GM23338 (cell line): Measurements from ENCODE around the gene SYK. TPM values are rescaled to one million over a fixed set of nuclear protein-coding genes. Genes with fewer than 3 reads are reported as not detected.

Experiments
- ATAC-seq: fragments of 200-7000 bp; cut with Tn5 transposase; 3 replicates; pipeline ENCODE4 v1.9.1; 2020
- DNase-seq: peaks from one replicate; pipeline ENCODE4 v3.0.0-alpha.2; 2015; ENCODE audit warnings: low spot score
- H2AFZ ChIP-seq: fragments of 200-600 bp; sonication (generic); 2 replicates; pipeline ENCODE4 v1.8.0; 2016; ENCODE audit warnings: antibody characterized with exemption, mild to moderate bottlenecking, moderate library complexity
- H3F3A ChIP-seq: fragments of 200-600 bp; sonication (generic); replicated peaks from 2 replicates; pipeline ENCODE4 v1.8.0; 2017; ENCODE audit warnings: antibody characterized with exemption, mixed run types, low read depth
- H3K27ac ChIP-seq: fragments of 200-600 bp; sonication (generic); 2 replicates; pipeline ENCODE4 v1.6.1; 2016; ENCODE audit warnings: low read depth
- H3K27me3 ChIP-seq: fragments of 200-600 bp; sonication (generic); 2 replicates; pipeline ENCODE4 v1.8.0; 2016; ENCODE audit warnings: mild to moderate bottlenecking, mixed run types, moderate library complexity; ENCODE audit not compliant: insufficient read depth
- H3K36me3 ChIP-seq: fragments of 200-600 bp; sonication (generic); 2 replicates; pipeline ENCODE4 v1.8.0; 2016; ENCODE audit warnings: mild to moderate bottlenecking; ENCODE audit not compliant: insufficient read depth
- H3K4me1 ChIP-seq: fragments of 200-600 bp; sonication (generic); 2 replicates; pipeline ENCODE4 v1.8.0; 2016; ENCODE audit warnings: mild to moderate bottlenecking, moderate library complexity; ENCODE audit not compliant: insufficient read depth
- H3K4me2 ChIP-seq: fragments of 200-600 bp; sonication (generic); 2 replicates; pipeline ENCODE4 v1.7.1; 2017; ENCODE audit warnings: mixed run types
- H3K4me3 ChIP-seq: fragments of 200-600 bp; sonication (generic); 2 replicates; pipeline ENCODE4 v1.6.1; 2016; ENCODE audit warnings: mixed run types
- H3K79me2 ChIP-seq: fragments of 200-600 bp; sonication (generic); replicated peaks from 2 replicates; pipeline ENCODE4 v1.8.0; 2017; ENCODE audit warnings: mild to moderate bottlenecking; ENCODE audit not compliant: insufficient read depth
- H3K9me2 ChIP-seq: fragments of 200-600 bp; sonication (generic); 2 replicates; pipeline ENCODE4 v1.8.0; 2017; ENCODE audit not compliant: insufficient read depth
- H4K20me1 ChIP-seq: fragments of 200-600 bp; sonication (generic); replicated peaks from 2 replicates; pipeline ENCODE4 v1.8.0; 2017; ENCODE audit warnings: mild to moderate bottlenecking; ENCODE audit not compliant: insufficient read depth
- H3K27ac Mint-ChIP-seq: 2 replicates; pipeline ENCODE4 v1.8.0; 2020; ENCODE audit warnings: inconsistent platforms, mild to moderate bottlenecking, moderate library complexity, mixed read lengths
- H3K27me3 Mint-ChIP-seq: 3 replicates; pipeline ENCODE4 v1.8.0; 2022; ENCODE audit warnings: low read depth, mild to moderate bottlenecking, moderate library complexity, mixed read lengths, inconsistent platforms; ENCODE audit not compliant: insufficient read depth, poor library complexity
- H3K36me3 Mint-ChIP-seq: 3 replicates; pipeline ENCODE4 v1.8.0; 2021; ENCODE audit warnings: low read depth, mild to moderate bottlenecking, inconsistent platforms, moderate library complexity, mixed read lengths
- H3K4me1 Mint-ChIP-seq: 3 replicates; pipeline ENCODE4 v1.8.0; 2020; ENCODE audit warnings: mild to moderate bottlenecking, inconsistent platforms, mixed read lengths
- H3K4me3 Mint-ChIP-seq: 3 replicates; pipeline ENCODE4 v1.8.0; 2021; ENCODE audit warnings: moderate library complexity, mild to moderate bottlenecking, inconsistent platforms, mixed read lengths
- H3K9me3 Mint-ChIP-seq: 3 replicates; pipeline ENCODE4 v1.8.0; 2020; ENCODE audit warnings: moderate library complexity, mild to moderate bottlenecking, inconsistent platforms, mixed read lengths
- CREB1 ChIP-seq: fragments of 250-450 bp; sonication (Bioruptor Pico); IDR thresholded peaks from 2 replicates; pipeline ENCODE4 v1.5.0; 2020; ENCODE audit warnings: low read depth, mild to moderate bottlenecking, moderate library complexity
- CTCF ChIP-seq, 2 experiments: fragments of 200-600 bp in 1 of 2; sonication (generic) in 1 of 2; conservative IDR thresholded peaks; 2 replicates each; pipeline versions ENCODE4 v1.5.1 to v1.6.1; 2016 to 2017; ENCODE audit warnings: antibody characterized with exemption in 2 of 2, low read depth in 2 of 2, mild to moderate bottlenecking in 2 of 2, moderate library complexity in 1 of 2
- ETS1 ChIP-seq: IDR thresholded peaks from 2 replicates; pipeline ENCODE4 v1.6.1; 2016; ENCODE audit warnings: antibody characterized with exemption
- NANOG ChIP-seq: IDR thresholded peaks from 2 replicates; pipeline ENCODE4 v1.6.1; 2016; ENCODE audit warnings: antibody characterized with exemption, borderline replicate concordance
- POLR2AphosphoS5 ChIP-seq: IDR thresholded peaks from 2 replicates; pipeline ENCODE4 v1.6.1; 2016; ENCODE audit warnings: antibody characterized with exemption, low read depth
- STAT1 ChIP-seq: IDR thresholded peaks from one replicate; pipeline ENCODE4 v1.6.1; 2016; ENCODE audit warnings: antibody characterized with exemption; ENCODE audit not compliant: unreplicated experiment
- ZNF462 ChIP-seq: fragments of 250-450 bp; sonication (Bioruptor Pico); IDR thresholded peaks from 2 replicates; pipeline ENCODE4 v1.5.0; 2020; ENCODE audit warnings: mild to moderate bottlenecking, moderate library complexity
- polyA plus RNA-seq: library from polyadenylated mRNA; unstranded; fragments of >200 nt; fragmentation: Nextera tagmentation; extraction: Ambion mirVana; gene quantifications from 2 replicates; pipeline ENCODE4 v1.2.1, GENCODE V29; 2016
- total RNA-seq: library from RNA; depleted of rRNA; stranded (reverse); fragments of >200 nt; shearing (Covaris generic); gene quantifications from 2 replicates; pipeline ENCODE4 v1.2.3, GENCODE V29; 2014

SYK gene
- total and polyA plus RNA-seq, 2 experiments from 2014 or later = 1.5 to 5.8 TPM

GRCh38 chr9:90858457-90858901, 56.9 kb downstream of the SYK start:
- H4K20me1 ChIP-seq = no peaks in the 10 kb centered on the region
- Mint-ChIP-seq H3K9me3 (no peaks in the 10 kb centered on the region), H3K27ac (no peak overlapping the region), H3K4me1 (no peaks in the 10 kb centered on the region), H3K4me3 (no peak overlapping the region), H3K36me3 (no peaks in the 10 kb centered on the region), H3K27me3 (peaks cover 2% of the 10 kb centered on the region)
- no peaks in the 10 kb centered on the region for H3K4me1 ChIP-seq
- no peak overlapping the region for H3K4me2 ChIP-seq
- no peaks in the 10 kb centered on the region for H3K9me2 ChIP-seq
- H3K4me3 ChIP-seq = no peak overlapping the region
- TF ChIP-seq STAT1 = no peak
- TF ChIP-seq CTCF (conservative IDR thresholded peaks at IDR 0.05; ENCODE audit: low read depth in 2 of 2) = no peak
- no peak for TF ChIP-seq ZNF462 (CRISPR knock-in tag)
- no peak for TF ChIP-seq ETS1
- TF ChIP-seq NANOG = no peak
- TF ChIP-seq CREB1 (CRISPR knock-in tag) = no peak
- TF ChIP-seq POLR2AphosphoS5 = no peak
- no peaks in the 10 kb centered on the region for H3K27me3 ChIP-seq
- H3K27ac ChIP-seq = no peak overlapping the region
- ATAC-seq = no peak
- no peak for DNase-seq
- no peaks in the 10 kb centered on the region for H3K36me3 ChIP-seq
- no peak overlapping the region for H2AFZ ChIP-seq
- no peaks in the 10 kb centered on the region for H3K79me2 ChIP-seq
- H3F3A ChIP-seq = no peaks in the 10 kb centered on the region
